ENCODE measurements around the gene IFT43.
A peak's percentile ranks its signal among the peaks of the same experiment; 100 is the strongest.

The IFT43 gene

DNA sequence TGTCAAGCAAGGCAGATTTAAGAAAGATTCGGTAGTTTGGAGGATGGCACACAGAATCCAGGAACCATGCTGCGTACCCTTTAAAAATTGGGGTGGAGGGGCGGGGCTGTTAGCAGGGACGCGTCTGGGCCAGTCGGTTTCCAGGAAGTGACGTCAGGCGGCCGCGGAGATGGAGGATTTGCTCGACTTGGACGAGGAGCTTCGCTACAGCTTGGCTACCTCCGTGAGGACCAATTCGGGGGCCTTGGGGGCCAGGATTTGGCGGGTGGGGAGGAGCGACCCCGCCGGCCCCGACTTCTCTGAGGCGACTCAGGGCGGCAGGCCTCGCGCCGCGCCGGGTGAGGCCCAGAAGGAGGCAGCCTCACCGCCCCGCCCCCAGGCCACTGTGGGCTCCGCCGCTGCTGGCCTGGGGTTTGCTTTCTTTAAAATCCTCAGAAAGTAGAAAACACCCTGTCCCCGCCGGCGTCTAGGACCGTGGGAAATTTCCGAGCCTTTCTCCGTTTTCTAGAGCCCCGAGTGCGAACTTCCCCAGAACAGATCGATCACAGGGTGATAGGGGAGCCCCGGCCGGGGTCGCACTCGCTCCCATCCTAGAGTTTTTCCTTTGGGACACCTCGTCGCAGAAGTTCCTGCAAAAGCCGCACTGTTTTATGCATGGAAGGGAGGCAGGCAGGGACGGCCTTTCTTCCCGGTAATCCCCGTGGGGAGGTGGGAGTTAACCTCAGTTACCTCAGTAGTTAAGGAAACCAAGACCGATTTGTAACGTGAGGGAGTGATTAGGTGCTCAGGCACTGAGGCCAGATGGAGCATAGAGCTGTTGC, at the start of gene IFT43:
TSS of gene IFT43 (plus strand) at position 146 of the 821 bp plus-strand sequence. CDS start at position 170, 24 bp downstream.
- DNase-seq: peak; percentile 95

DNA sequence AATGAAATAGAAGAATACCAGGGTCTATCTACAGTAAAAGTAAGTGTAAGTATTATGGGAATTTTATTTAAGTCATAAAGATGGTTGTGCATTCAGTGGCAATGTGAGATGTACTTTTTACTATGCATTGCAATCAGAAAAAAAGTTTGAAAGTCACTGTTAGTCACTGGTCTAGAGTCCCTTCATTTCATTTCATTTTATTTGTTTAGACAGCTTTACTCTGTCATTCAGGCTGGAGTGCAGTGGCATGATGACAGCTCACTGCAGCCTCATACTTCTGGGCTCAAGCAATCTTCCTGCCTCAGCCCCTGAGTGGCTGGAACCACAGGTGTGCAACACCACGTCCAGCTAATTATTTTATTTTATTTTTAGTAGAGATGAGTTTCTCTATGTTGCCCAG, 46.4 kb upstream of the IFT43 start:
- DNase-seq: no peak

DNA sequence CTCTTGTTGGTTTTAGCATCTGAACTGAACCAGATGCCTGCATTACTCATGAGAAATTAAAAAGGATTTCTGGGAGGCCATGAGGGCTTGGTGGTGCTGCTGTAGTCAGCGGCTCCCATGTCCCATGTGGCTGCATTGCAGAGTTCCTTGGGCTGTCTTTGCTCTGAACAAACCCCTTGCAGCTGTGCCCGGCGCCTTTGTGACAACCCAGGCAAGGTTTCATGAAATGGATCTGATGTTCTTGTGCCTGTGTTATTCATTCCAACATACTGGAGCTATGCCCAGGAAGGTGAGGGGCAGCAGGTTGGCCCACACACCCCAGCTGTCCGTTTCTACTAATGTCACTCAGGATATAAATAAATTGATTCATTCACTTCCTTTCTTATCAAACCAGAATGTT, 44.5 kb upstream of the IFT43 start:
- DNase-seq: no peak

DNA sequence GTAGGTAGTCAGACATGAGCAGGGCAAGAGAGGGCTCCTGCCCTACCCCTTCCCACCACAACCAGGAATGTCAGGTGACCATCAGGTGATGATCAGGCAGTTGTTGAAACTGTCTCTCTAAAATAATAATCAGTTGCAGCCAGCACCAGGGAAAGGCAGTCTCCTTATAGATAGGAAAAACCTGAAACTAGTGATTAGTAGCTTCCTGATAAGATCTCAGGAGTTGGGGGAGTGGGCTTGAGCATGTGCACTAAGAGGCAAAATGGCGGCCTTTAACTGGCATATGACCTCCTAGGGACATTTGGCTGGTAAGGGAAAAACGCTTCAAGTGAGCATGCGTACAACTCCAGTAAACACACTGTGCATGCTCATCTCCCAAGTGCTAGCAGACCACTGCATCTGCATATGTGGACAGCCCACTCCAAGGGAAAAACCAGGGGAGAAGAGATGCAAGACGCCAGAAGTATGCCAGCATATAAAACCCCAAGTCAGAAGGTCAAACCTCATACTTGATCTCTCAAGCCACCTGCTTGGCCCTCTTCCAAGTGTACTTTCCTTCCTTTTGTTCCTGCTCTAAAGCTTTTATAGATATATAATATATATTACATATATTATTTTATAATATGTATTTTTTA, 40.8 kb upstream of the IFT43 start:
- no peak for DNase-seq

DNA sequence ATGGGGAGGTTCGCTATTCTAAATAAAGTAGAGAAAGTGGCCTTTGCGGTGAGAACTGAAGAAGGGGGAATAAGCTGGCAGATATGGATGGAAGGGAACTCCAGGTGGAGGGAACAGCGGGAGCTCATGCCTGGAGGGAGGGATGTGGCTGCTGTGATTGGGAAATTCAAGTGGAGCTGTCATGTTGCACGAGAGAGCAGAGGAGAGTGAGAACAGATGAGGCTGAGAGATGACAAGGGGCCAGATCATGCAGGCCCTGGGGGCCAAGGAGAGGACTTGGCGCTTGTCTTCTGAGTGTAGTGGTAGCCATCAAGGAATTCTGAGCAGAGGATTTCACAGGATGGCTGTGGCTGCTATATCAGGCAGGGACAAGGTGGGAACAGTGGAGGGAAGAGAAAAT, 38.8 kb upstream of the IFT43 start:
- no peak for DNase-seq

DNA sequence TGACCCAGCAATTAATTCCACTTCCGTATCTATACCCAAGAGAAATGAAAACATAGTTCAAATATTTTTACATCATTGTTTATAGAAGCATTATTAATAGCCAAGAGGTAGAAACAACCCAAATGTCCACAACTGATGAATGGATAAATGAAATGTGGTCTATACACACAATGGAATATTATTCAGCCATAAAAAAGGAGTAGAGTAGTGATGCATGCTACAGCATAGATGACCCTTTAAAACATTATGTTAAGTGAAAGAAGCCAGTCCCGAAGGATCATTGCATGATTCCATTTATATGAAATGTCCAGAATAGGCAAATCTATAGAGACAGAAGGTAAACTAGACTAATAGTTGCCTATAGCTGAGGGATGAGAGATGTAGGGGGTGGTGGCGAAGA, 33.1 kb upstream of the IFT43 start:
- DNase-seq: no peak

DNA sequence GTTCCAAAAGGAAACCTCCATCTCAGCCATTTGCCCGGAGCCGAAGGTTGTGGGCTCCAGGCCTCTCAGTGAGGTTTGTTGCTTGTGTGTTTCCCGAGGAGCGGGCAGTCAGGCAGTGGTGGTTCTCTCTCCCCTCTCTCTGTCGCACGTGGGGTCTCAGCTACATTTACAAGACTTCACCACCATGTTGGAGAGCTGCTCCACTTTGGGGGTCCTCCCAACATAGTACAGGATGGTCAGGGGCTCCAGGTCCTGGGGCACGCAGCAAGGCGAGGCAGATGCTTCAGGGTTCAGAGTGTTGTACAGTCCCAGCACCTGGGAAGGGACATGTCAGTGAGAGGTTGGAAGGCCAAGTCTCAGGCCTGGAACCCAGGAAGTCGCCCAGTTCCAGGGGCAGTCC, 26.5 kb upstream of the IFT43 start:
- DNase-seq: no peak

DNA sequence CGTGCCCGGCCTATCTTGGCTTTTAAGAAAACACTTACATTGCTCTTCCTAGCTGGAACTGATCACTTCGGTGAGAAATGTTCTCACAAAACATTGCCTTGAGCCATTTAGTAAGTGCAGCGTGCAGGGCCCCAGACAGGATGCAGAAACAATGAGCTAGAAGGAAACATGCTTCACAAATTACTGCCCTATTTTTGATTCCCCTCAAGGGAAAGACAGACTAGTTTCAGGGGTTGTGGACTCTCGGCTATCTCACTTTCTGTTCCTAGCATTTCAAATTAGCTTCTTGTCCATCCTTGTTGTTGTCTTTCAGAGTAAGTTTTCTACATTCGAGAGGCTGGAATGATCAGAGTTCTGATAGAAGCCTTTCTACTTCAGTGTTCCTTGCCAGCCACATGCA, 25.3 kb upstream of the IFT43 start:
- no peak for DNase-seq

DNA sequence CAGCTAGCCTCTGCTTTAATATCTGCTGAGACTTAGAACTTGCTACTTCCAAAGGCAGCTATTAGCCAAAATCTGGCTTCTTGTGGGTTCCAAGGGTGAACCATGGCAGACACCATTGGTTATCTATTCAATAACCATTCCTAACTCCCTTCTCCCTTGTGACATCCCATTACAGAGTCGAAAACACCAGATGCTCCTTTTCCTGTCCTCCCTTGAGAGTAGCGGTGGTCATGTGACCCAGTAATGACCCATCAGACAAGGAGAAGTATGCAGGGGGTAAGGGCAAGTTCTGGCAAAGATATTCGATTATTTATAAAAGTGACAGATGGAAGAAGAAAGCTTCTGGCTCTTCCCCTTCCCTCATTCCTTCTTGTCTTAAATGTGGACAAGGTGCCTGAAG, 23.9 kb upstream of the IFT43 start:
- DNase-seq: no peak

DNA sequence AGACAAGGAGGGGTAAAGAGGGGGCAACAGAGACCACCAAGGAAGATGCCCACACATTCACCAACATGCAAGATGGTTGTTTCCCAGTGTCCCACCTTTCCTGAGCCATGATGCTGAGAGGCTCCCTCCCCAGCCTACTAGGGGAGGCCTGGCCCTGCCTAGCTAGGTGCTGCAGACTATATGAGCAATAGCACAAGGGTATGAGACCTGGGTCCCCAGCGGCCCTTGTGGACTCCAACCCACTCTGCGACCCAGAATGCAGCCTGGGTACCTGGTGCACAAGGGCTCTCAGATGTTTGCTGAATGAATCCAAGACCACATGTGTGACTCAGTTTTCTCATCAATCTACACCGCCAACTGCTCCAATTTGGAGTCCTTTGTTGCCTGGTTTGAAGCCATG, 17.7 kb upstream of the IFT43 start:
- DNase-seq: no peak

DNA sequence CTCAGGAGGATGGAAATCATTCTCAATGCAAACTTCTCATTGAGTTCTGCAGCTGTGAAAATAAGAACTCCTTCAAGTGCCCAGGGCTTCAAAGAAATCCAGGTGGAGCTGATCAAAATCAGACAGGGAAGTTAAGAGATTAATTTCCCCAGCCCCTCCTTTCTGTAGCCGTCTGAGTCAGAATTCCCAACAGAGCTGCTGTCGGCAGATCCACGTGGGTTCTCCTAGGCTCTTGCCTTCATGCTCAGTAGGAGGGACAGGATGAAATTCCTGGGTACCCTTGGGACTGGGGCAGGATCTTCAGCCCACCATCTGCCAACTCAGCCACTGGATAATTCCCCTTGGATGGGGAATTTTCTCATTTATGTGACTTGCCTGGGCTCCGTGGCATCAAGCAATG, 17.1 kb upstream of the IFT43 start:
- no peak for DNase-seq

DNA sequence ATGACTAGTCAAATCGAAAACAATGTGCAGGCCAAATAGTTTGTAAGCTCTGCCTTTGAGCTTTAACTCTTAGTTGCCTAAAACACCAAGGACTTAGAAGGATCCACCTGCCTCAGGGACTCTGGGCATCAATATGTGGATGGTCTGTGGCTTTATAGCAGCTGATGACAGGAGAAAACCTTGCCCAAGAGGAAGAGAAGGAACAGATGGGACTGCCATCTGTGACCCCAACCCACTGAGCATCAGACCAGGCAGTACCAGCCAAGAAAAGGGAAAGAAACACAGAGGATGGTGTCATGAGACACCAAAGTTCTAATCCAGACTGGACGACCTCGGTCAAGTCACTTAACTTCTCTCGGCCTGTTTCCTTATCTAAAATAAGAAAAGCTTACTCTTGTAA, 16.4 kb upstream of the IFT43 start:
- DNase-seq: no peak

DNA sequence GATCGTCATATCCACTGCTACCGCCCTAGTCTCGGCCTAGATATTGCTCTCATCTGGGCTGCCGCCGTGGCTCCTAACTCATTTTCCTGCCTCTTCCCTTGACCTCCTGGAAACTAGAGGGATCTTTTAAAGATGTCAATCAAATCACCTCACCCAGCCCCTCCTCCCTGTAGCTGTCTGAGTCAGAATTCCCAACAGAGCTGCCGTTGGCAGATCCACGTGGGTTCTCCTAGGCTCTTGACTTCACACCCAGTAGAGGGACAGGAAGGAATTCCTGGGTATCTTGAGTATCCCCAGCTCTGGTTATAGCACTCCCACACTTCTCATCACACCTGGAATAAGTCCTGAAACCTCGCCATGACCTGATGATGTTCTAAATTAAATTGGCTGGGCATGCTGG, 15.7 kb upstream of the IFT43 start:
- DNase-seq: no peak

DNA sequence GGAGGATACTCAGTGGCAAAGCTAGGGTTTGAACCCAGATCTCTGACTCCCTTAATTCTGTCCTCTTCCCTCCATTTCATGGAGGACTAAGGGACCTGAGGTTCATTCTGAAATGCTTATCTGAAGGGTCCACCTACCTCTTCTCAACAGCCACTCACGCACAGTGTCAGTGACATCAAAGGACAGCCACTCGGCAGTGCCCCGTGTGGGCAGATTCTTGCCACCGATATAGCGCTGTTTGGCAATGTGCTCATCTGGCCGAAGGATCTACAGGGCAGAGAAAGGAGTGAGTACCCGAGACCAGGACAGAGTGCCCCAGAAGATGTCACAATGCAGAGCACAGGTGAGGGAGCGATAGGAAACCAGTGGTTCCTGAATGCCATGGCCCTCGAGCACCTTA, 14.6 kb upstream of the IFT43 start:
- no peak for DNase-seq

DNA sequence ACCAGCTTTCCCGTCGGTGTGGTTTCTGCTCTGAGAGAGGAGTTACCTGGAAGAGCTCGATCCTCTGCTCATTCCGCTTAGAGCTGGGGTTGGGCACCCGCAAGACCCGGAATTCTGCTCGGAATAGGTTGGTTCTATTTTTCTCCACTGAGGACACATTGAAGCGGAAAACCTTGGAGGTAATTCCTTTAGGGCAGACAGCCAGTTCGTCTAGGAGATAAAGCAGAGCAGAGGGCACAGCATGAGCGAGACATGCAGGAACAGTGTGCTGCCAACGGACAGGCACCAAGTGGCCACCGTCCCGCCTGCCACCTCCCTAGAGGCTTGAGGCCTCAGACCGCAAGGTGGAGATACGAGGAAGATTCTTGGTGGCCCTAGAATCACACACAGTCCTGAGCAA, 14.1 kb upstream of the IFT43 start:
- DNase-seq: no peak

DNA sequence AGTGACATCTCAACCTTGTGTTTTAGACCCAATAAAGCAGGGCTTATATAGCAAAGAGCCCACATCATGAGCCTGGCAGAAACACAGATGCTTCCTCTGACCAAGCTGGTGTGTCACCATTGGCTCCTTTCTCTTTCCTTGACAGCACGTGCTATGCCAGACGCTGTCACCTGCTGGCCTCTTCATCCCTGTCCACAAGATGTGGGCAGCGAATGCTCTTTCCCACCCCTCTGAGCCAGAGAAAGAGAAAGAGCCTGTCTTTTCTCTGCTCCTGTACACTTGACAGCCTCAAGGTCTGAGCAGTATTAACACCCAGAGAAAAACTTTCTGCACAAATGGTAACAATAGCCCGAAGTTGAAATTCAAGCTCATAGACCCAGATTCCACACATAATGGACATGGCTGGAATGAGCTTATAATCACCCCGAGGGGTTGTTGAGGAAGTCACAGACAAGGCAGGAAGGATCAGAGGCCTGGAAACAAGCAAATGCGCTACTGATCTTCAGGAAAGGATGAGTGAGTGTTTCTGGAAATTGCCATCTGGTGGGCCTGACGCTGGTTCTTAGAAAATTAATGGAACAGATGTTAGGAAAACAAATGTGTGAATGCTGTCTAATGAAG, 12.7 kb upstream of the IFT43 start:
- DNase-seq: no peak

DNA sequence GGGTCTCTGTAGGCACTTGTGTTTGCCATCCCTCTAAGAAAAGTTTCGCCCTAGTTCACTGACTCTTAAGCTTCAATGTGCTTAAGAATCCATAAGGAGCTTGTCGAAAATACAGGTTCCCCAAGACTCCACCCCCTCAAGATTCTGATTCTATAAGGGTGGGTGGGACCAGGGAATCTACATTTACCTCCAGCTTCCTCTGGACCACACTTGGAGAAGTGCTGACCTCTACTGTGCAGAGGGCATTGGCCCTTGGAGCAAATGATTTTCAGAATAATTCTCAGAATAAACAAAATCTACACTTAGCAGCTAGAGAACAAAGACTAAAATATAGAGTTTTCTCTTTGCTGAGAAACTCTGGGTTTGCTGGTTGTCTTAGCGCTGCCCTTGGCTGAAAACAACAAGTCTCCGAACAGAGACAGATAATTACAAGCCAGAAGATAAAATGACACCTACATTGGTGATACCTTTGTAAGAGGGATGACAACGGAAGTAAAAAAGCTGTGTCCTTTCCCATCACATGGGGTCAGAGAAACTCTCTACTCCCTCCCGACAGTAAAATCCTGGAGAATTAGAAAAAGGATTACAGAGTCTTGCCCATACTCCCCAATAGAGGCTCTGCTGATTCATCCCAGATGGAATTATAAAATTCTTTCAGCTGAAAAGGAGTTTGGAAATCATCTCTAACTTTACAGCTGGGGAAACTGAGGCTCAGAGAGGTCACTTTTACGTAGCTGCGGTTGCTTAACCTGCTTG, 8.6 kb upstream of the IFT43 start:
- no peak for DNase-seq

DNA sequence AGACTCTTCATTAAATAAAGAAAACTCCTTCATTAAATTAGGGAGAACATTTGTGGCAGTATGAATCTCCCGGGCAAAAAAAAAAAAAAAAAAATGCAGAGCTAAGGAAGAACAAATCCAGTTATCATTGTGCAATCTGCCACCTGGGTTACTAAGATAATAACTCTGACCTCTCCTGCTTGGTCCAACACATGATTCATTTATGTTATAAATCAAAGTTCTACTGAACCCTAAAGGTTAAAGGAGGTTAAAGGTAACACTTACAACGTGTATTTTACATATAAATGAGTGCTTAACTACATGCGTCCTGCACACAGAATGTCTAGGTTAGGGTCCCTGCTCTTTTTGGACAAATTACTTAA, 8.0 kb upstream of the IFT43 start:
- DNase-seq: no peak

DNA sequence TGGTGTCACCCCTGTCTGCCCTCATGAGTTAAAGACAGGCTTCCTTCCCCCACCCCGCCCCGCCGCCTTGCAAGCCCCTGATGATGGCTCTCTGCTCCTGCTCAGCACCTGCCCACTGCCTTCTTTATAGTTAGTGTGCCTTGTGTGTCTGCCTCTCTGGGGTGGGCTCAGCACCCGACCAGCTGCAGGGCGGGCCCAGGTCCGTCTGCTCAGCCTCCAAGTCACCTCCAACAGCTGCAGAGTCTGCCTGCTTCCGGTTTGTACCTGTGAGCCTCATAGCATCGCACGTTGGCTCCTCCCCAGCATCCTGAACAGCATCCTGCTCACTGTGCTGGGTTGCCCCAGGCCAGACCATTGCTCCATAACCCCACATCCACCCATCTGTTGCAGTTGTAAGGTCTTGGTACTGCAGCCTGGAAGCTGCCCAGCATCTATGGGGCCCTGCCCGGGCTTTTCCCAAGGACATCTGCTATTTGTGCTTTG, 7.3 kb upstream of the IFT43 start:
- peak; percentile 51 for DNase-seq

DNA sequence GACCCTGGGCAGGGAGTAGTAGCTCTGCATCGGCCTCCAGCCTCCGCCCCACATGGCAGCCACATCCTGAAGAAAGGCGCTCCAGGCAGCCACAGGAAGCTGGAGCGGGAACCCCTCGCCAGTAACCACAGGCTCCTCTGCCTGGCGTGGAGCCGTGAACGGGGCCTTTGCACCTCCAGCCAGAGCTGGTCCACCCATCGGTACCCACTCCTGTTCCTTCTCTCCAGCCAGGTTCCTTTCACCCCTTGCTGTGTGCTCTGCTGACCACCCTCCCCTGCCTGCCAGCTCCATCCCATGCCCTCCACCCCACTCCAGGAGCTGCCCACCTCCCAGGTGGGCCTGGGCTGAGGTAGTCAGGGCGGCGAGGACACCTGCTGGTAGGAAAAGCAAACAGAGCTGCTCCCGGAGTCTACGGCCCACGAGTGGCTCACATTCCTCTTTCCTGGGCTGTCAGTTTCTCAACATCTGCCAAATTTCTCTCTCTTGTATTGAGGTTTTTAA, 6.4 kb upstream of the IFT43 start:
- peak; percentile 43 for DNase-seq

DNA sequence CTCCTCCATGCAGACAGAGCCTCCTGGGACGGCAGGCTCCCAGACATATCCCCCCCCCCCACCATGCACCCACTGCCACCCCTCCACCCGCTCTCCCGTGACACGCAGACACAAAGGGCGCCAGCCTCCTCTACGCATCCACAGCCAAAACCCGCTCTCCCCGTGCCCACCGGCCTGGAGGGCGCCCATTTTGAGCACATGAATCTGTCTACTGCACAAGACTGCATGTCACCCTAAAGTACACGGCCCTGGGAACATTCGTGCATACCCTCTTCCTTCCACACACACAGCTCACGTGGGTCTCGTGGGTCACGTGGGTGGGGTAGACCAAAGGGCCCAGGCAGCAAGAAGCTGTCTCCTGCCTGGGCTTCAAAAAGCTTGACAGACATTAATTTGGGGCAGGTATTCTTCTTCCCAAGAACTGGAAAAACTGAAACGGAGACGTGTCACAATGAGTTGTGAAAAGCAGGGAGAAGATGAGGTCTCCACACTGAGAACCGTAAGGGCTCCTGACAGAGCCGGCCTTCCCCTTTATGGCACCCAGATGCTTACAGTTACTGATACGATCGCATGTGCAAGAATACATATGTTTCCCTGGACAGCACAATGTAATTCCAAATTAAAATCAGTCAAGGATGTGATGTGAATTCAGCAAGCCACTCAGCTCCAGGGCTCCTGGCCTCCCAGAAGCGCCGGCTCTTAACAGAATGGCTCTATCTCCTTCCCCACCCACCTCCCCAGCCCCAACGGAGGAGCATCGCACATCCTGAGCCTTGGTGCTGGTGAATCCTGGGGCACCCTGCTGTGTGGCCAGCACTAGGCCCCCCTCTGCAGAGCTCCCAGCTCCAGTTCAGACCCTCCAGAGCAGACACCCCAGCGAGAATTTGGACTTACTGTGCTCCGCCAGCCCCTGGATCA, 5.7 kb upstream of the IFT43 start:
- DNase-seq: no peak

DNA sequence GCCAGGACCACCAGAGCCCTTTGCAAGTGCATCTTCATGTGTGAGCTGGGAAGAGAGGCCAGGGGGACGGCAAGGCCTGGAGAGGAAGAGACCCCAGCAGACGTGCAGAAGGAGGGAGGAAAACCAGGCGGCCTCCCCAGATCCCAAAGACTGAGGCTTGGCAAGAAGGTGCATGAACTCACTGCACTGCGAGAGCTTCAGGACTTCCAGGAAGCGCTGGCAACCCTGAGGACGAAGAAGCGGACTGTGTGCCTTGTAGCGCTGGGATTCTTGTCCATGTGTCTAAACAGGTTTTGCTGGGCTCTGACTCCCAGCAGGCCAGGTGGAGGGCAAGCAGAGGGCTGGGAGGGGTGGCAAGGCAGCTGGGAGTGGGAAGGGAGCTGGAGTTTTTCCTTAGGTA, 4.7 kb upstream of the IFT43 start:
- DNase-seq: no peak
